IPS DF 19.7 (cell line): Measurements from ENCODE around the gene RAD52.
"Not testable (repeated sequence)": the region's sequence is repeated elsewhere in the genome, so short reads cannot be mapped to it uniquely, and the experiment has no call there.

Experiments used
- DNase-seq: peaks from one replicate; pipeline ENCODE4 v3.0.0-alpha.2; 2013; ENCODE audit warnings: low read depth, low spot score

The RAD52 gene

DNA sequence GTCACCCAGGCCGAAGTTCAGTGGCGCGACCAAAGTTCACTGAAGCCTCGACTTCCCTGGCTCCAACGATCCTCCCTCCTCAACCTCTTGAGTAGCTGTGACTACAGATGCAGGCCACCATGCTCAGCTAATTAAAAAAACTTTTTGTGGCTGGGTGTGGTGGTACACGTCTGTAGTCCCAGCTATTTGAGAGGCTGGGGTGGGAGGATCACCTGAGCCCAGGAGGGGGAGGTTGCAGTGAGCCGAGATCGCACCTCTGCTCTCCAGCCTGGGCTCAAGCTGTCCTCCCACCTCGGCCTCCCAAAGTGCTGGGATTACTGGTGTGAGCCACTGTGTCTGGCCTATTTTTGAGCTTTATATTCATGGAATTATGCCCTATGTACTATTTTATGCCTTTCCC is 18.1 kb upstream of the RAD52 start:
- no peak for DNase-seq

GRCh38 chr12:966724-967123 is 17.2 kb upstream of the RAD52 start:
- DNase-seq, result no peak

- DNase-seq, result no peak
Measured at GRCh38 chr12:958588-959123, 9.2 kb upstream of the RAD52 start.

DNA sequence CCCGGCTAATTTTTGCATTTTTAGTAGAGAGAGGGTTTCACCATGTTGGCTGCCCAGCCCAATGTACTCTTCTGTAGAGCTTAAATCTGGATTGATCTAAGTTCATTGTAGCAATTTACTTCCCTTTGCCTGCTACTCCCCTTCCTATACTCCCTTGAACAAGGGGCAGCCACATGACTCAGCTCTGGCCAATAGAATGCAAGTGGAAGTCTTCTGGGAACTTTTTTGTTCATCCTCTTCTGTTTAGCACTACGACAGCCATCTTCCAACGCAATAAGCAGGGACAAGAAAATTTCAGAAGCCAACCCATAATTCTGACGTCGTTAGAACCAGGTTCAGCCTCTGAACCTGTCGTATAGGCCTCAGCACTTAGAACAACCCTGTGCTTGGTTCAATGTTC is 6.4 kb upstream of the RAD52 start:
- no peak for DNase-seq

GRCh38 chr12:954741-955140 is 5.2 kb upstream of the RAD52 start:
- no peak for DNase-seq

DNA sequence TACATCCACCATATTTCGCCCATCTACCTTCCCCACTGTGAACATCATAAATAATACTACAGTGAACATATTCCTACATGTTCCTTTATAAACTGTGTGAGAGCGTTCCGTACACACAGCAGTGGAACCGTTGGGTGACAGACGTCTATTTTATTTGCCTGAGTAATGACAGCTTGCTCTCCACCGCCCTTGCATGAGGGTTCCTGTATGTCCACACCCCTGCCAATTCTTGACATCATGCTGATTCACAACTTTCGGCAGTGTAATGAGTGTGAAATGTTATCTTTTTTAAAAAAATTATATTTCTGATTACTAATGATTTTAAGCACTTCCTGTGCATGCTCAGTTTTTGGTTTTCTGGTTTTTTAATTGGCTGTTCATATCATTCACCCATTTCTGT is 4.3 kb upstream of the RAD52 start:
- no peak for DNase-seq

DNA sequence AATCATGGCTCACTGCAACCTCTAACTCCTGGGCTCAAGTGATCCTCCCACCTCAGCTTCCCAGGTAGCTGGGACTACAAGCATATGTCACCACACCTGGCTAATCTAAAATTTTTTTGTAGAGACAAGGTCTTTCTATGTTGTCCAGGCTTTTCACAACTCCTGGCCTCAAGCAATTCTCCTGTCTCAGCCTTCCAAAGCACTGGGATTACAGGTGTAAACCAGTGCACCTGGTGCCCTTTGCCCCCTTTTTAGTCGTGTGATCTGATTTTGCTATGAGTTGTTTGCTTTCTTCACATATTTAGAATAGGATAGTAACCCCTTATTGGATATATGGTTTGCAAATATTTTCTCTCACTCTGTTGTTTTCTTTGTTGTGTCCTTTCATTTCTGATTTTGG is 1.7 kb upstream of the RAD52 start:
- DNase-seq, result no peak

DNA sequence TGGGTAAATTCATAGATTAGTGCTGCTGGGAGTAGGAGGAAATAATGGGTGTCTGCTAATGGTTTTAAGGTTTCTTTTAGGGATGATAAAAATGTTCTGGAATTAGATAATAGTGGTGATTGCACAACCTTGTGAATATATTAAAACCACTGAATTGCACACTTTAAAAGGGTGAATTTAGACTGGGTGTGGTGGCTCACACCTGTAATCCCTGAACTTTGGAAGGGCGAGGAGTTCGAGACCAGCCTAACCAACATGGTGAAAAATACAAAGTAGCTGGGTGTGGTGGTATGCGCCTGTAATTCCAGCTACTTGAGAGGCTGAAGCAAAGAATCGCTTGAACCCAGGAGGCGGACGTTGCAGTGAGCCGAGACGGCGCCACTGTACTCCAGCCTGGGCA is 1.3 kb downstream of the RAD52 start:
- DNase-seq, result no peak

DNA sequence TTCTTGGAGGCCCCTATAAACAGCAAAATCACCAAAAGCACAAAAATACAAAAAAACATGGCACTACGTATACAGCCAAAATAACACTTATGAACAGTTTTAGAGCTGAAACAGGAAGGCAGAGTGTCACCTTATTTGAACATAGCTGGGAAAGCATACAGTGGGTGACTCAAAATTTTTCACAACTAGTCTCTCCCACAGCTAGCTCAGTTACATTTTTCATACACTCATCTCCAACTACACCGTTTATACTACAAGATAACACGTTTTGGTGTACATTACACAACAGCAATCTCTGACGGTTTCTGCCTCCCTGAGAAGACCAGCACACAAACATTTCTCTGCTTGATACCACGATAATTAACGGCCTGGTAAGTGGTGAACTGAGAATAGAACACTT is 2.9 kb downstream of the RAD52 start:
- no peak for DNase-seq

GRCh38 chr12:946212-946611 is 3.3 kb downstream of the RAD52 start:
- DNase-seq, result no peak

DNA sequence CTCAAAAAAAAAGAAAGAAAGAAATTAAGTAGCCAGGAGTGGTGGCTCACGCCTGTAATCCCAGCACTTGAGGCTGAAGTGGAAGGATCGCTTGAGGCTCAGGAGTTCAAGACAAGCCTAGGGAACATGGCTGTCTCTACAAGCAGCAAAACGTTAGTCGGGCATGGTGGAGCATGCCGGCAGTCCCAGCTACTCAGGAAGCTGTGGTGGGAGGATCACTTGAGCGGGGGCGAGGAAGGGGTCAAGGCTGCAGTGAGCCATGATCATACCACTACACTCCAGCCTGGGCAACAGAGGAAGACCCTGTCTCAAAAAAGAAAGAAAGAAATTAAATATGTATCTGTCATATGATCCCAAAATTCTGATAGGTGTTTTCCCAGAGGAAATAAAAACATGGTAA is 5.3 kb downstream of the RAD52 start:
- no peak for DNase-seq

DNA sequence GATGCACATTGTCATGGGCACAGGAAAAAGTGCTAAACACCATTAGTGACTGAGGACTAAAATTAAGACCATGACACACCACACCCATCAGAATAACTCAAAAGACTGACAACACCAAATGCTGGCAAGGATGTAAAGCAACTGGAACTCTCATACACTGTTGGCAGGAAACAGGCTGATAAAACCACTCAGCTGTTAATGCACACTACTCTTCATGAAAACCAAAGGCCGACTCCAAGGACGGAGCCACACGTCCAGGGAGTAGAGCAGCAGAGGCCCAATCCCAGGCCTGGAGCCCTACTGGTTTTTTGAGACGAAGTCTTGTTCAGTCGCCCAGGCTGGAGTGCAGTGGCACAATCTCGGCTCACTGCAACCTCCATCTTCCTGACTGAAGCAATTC is 6.4 kb downstream of the RAD52 start:
- no peak for DNase-seq

- DNase-seq, result no peak
Measured at GRCh38 chr12:938810-939209, 10.7 kb downstream of the RAD52 start.

- no peak for DNase-seq
Measured at GRCh38 chr12:936377-937345, 12.8 kb downstream of the RAD52 start.

DNA sequence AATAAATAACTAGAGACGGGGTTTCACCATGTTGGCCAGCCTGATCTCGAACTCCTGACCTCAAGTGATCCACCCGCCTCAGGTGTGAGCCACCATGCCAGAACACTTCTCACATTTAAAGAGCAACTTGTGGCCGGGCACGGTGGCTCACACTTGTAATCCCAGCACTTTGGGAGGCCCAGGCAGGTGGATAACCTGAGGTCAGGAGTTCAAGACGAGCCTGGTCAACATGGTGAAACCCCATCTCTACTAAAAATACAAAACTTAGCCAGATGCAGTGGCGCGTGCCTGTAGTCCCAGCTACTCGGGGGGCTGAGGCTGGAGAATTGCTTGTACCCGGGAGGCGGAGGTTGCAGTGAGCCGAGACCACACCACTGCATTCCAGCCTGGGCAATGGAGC is 13.6 kb downstream of the RAD52 start:
- DNase-seq, result not testable (repeated sequence)

- no peak for DNase-seq
Measured at GRCh38 chr12:931591-931990, 17.9 kb downstream of the RAD52 start.

- DNase-seq, result no peak
Measured at GRCh38 chr12:931060-931459, 18.4 kb downstream of the RAD52 start.

- no peak for DNase-seq
Measured at GRCh38 chr12:926641-927040, 22.9 kb downstream of the RAD52 start.

DNA sequence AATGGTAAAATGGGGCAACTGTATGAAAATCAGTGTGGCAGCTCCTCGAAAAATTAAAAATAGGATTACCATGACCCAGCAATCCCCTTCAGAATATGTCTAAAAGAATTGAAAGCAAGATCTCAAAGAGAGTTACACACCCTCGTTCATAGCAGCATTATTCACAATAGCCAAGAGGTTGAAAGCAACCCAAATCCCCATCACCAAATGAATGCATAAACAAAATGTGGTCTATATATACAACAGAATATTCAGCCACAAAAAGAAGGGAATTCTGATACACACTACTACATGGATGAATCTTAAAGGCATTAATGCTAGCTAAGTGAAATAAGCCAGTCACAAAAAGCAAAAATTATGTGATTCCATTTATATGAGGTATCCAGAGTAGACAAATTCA is 27.2 kb downstream of the RAD52 start:
- no peak for DNase-seq

DNA sequence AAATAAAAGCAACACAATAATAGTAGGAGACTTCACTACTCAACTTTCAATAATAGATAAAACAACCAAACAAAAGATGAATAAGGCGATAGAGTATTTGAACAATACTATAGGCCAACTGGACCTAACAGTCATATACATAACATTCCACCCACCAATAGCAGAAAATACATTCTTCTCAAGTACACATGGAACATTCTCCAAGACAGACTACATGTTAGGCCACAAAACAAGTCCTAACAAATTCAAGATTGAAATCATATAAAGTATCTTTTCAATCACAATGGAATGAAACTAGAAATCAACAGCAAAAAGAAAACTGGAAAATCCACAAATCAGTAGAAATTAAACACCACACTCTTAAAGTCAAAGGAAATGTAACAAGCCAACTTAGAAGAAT is 28.8 kb downstream of the RAD52 start:
- no peak for DNase-seq

- DNase-seq, result no peak
Measured at GRCh38 chr12:916712-917445, 32.6 kb downstream of the RAD52 start.

GRCh38 chr12:916240-916639 is 33.3 kb downstream of the RAD52 start:
- no peak for DNase-seq

GRCh38 chr12:915090-915489 is 34.4 kb downstream of the RAD52 start:
- DNase-seq, result no peak
